Thymus (tissue), 11 donors: ENCODE results near the gene CELF4. TPM values are rescaled to one million over a fixed set of nuclear protein-coding genes. Genes with fewer than 3 reads are reported as not detected.

Source experiments
- DNase-seq, 9 donors: peaks; one replicate each; pipeline ENCODE4 v3.0.0-alpha.2; 2013; ENCODE audit warnings: low spot score in 9 of 9, low read depth in 6 of 9, missing footprints in 1 of 9
- H3K27ac ChIP-seq, 2 donors: one replicate each; pipeline ENCODE4 v1.5.1; 2013; ENCODE audit warnings: control low read depth in 1 of 2, low read depth in 1 of 2, low read length in 1 of 2, mild to moderate bottlenecking in 1 of 2, moderate library complexity in 1 of 2
- H3K27me3 ChIP-seq, 2 donors: one replicate each; pipeline ENCODE4 v1.5.1; 2013; ENCODE audit warnings: low read length in 1 of 2; ENCODE audit not compliant: control insufficient read depth in 2 of 2, insufficient read depth in 1 of 2
- H3K36me3 ChIP-seq, 2 donors: one replicate each; pipeline ENCODE4 v1.5.1; 2013; ENCODE audit warnings: low read length in 1 of 2, mild to moderate bottlenecking in 1 of 2, moderate library complexity in 1 of 2; ENCODE audit not compliant: control insufficient read depth in 2 of 2, insufficient read depth in 2 of 2
- H3K4me1 ChIP-seq, 2 donors: one replicate each; pipeline ENCODE4 v1.5.1; 2013; ENCODE audit warnings: low read length in 2 of 2; ENCODE audit not compliant: control insufficient read depth in 2 of 2, insufficient read depth in 2 of 2
- H3K4me3 ChIP-seq, 2 donors: one replicate each; pipeline ENCODE4 v1.5.1; 2013; ENCODE audit warnings: low read length in 2 of 2, control low read depth in 1 of 2, mild to moderate bottlenecking in 1 of 2
- H3K9me3 ChIP-seq, 2 donors: one replicate each; pipeline ENCODE4 v1.5.1; 2013; ENCODE audit warnings: low read length in 1 of 2, mild to moderate bottlenecking in 1 of 2; ENCODE audit not compliant: control insufficient read depth in 2 of 2, insufficient read depth in 1 of 2
- WGBS: extraction: QIAGEN DNeasy Blood & Tissue Kit; methylation state at CpG from one replicate; pipeline ENCODE4 v1.1.7; 2013; 5-methylcytosine and 5-hydroxymethylcytosine counted together
- polyA plus RNA-seq: library from polyadenylated mRNA; stranded (reverse); fragments of 200-250 nt; gene quantifications from one replicate; pipeline ENCODE4 v1.2.3, GENCODE V29; 2013
- total RNA-seq: library from RNA; stranded (reverse); fragments of 120-200 nt; gene quantifications from one replicate; pipeline ENCODE4 v1.2.4, GENCODE V29; 2013
- donor health status: healthy.

Gene CELF4
- total and polyA plus RNA-seq, 2 donors = 0.05 to 0.39 TPM

- peaks cover 22 to 47% of the 10 kb centered on the region in 2 donors for H3K27me3 ChIP-seq
- WGBS = 92% methylated on average over 16 of the region's 16 CpGs
- no peak for DNase-seq
Measured at GRCh38 chr18:37272841-37273240, 292.8 kb downstream of the CELF4 start.

GRCh38 chr18:37272226-37272625 lies 293.4 kb downstream of the CELF4 start:
- Histone ChIP-seq H3K9me3 (peaks cover 0 to 5% of the 10 kb centered on the region in 2 donors), H3K4me1 (no peaks in the 10 kb centered on the region), H3K27ac (no peak overlapping the region), H3K36me3 (no peaks in the 10 kb centered on the region), H3K4me3 (no peak overlapping the region), H3K27me3 (peaks cover 22 to 46% of the 10 kb centered on the region in 2 donors)
- DNase-seq = no peak
- 81% methylated on average over 2 of the region's 2 CpGs for WGBS

More at GRCh38 chr18:37272841-37273240, 292.8 kb downstream of the CELF4 start:
- H3K36me3 ChIP-seq = no peaks in the 10 kb centered on the region
- H3K9me3 ChIP-seq = peaks cover 0 to 5% of the 10 kb centered on the region in 2 donors
- no peaks in the 10 kb centered on the region for H3K4me1 ChIP-seq
- no peak overlapping the region for H3K27ac ChIP-seq
- H3K4me3 ChIP-seq = no peak overlapping the region

GRCh38 chr18:37270666-37271052 lies 294.9 kb downstream of the CELF4 start:
- Histone ChIP-seq H3K9me3 (peaks cover 0 to 5% of the 10 kb centered on the region in 2 donors), H3K4me3 (no peak overlapping the region), H3K36me3 (no peaks in the 10 kb centered on the region), H3K27me3 (peaks cover 21 to 30% of the 10 kb centered on the region in 2 donors), H3K4me1 (no peaks in the 10 kb centered on the region), H3K27ac (no peak overlapping the region)
- DNase-seq = no peak
- WGBS = 79% methylated on average over 7 of the region's 7 CpGs

- H3K9me3 ChIP-seq = peaks cover 0 to 5% of the 10 kb centered on the region in 2 donors
- H3K4me1 ChIP-seq = no peaks in the 10 kb centered on the region
- peak; percentile 14 to 70 (median 38) for DNase-seq
- no peak overlapping the region for H3K4me3 ChIP-seq
- no peak overlapping the region for H3K27ac ChIP-seq
- peaks cover 17 to 25% of the 10 kb centered on the region in 2 donors for H3K27me3 ChIP-seq
- H3K36me3 ChIP-seq = no peaks in the 10 kb centered on the region
- WGBS = 28% methylated on average over 8 of the region's 8 CpGs
Measured at GRCh38 chr18:37270038-37270665, 295.4 kb downstream of the CELF4 start.

- 43% methylated on average over 13 of the region's 13 CpGs for WGBS
Measured at GRCh38 chr18:37266290-37266689, 299.3 kb downstream of the CELF4 start.

GRCh38 chr18:37265382-37265781 lies 300.2 kb downstream of the CELF4 start:
- no peak overlapping the region for H3K4me3 ChIP-seq
- no peak overlapping the region for H3K27ac ChIP-seq
- no peaks in the 10 kb centered on the region for H3K4me1 ChIP-seq
- H3K36me3 ChIP-seq = no peaks in the 10 kb centered on the region
- no peaks in the 10 kb centered on the region for H3K27me3 ChIP-seq
- no peak for DNase-seq
- whole genome bisulfite sequencing = 84% methylated on average over 2 of the region's 2 CpGs
- no peaks in the 10 kb centered on the region for H3K9me3 ChIP-seq

More at GRCh38 chr18:37266290-37266689, 299.3 kb downstream of the CELF4 start:
- Histone ChIP-seq H3K4me3 (no peak overlapping the region), H3K27ac (no peak overlapping the region), H3K36me3 (no peaks in the 10 kb centered on the region), H3K4me1 (no peaks in the 10 kb centered on the region), H3K27me3 (no peaks in the 10 kb centered on the region), H3K9me3 (no peaks in the 10 kb centered on the region)
- no peak for DNase-seq

- no peaks in the 10 kb centered on the region for H3K4me1 ChIP-seq
- no peaks in the 10 kb centered on the region for H3K9me3 ChIP-seq
- H3K36me3 ChIP-seq = no peaks in the 10 kb centered on the region
- 91% methylated on average over 14 of the region's 14 CpGs for WGBS
- H3K4me3 ChIP-seq = no peak overlapping the region
- H3K27ac ChIP-seq = no peak overlapping the region
- DNase-seq = no peak
- H3K27me3 ChIP-seq = no peaks in the 10 kb centered on the region
Measured at GRCh38 chr18:37264956-37265355, 300.6 kb downstream of the CELF4 start.

GRCh38 chr18:37261988-37262387 lies 303.6 kb downstream of the CELF4 start:
- Histone ChIP-seq H3K27me3 (peaks cover 0 to 17% of the 10 kb centered on the region in 2 donors), H3K27ac (no peak overlapping the region), H3K4me1 (no peaks in the 10 kb centered on the region), H3K36me3 (no peaks in the 10 kb centered on the region), H3K4me3 (no peak overlapping the region), H3K9me3 (no peaks in the 10 kb centered on the region)
- no peak for DNase-seq
- WGBS = 93% methylated on average over 8 of the region's 8 CpGs

- H3K36me3 ChIP-seq = no peaks in the 10 kb centered on the region
- H3K4me1 ChIP-seq = no peaks in the 10 kb centered on the region
- no peak overlapping the region for H3K4me3 ChIP-seq
- H3K27me3 ChIP-seq = peaks cover 0 to 22% of the 10 kb centered on the region in 2 donors
- WGBS = 96% methylated on average over 11 of the region's 11 CpGs
- DNase-seq = no peak
- H3K9me3 ChIP-seq = no peaks in the 10 kb centered on the region
- H3K27ac ChIP-seq = no peak overlapping the region
Measured at GRCh38 chr18:37261246-37261840, 304.3 kb downstream of the CELF4 start.
